Liver (tissue), 9 donors: ENCODE measurements around the gene HMG20A. TPM values are rescaled to one million over a fixed set of nuclear protein-coding genes. Genes with fewer than 3 reads are reported as not detected.
A peak's percentile ranks its signal among the peaks of the same experiment; 100 is the strongest.

Experiments
- DNase-seq: peaks from one replicate; pipeline ENCODE4 v3.0.0-alpha.2; 2017; ENCODE audit warnings: low spot score
- H3K27ac ChIP-seq, 2 donors: one replicate each; pipeline ENCODE4 v1.7.0; 2013; ENCODE audit warnings: inconsistent platforms in 2 of 2, low read length in 2 of 2, control low read depth in 1 of 2, low read depth in 1 of 2, mild to moderate bottlenecking in 1 of 2
- H3K27me3 ChIP-seq, 4 donors: one replicate each; pipeline versions ENCODE4 v1.6.1 to v1.7.0; 2013; ENCODE audit warnings: low read length in 3 of 4, inconsistent platforms in 1 of 4, mild to moderate bottlenecking in 1 of 4, moderate library complexity in 1 of 4; ENCODE audit not compliant: control insufficient read depth in 4 of 4, insufficient read depth in 4 of 4
- H3K36me3 ChIP-seq, 4 donors: one replicate each; pipeline versions ENCODE4 v1.6.1 to v1.7.0; 2013; ENCODE audit warnings: low read length in 3 of 4, mild to moderate bottlenecking in 3 of 4, low read depth in 1 of 4, moderate library complexity in 1 of 4; ENCODE audit not compliant: control insufficient read depth in 4 of 4, insufficient read depth in 3 of 4
- H3K4me1 ChIP-seq, 4 donors: one replicate each; pipeline versions ENCODE4 v1.6.1 to v1.7.0; 2013; ENCODE audit warnings: low read length in 3 of 4, mild to moderate bottlenecking in 3 of 4, moderate library complexity in 1 of 4; ENCODE audit not compliant: control insufficient read depth in 4 of 4, insufficient read depth in 4 of 4
- H3K4me3 ChIP-seq, 3 donors: one replicate each; pipeline versions ENCODE4 v1.6.1 to v1.7.0; 2013; ENCODE audit warnings: low read length in 3 of 3, control low read depth in 1 of 3, low read depth in 1 of 3, mild to moderate bottlenecking in 1 of 3
- H3K9ac ChIP-seq, 2 donors: one replicate each; pipeline ENCODE4 v1.7.0; 2013; ENCODE audit warnings: low read length in 2 of 2, mild to moderate bottlenecking in 2 of 2, moderate library complexity in 2 of 2, control low read depth in 1 of 2, low read depth in 1 of 2
- H3K9me3 ChIP-seq, 4 donors: one replicate each; pipeline versions ENCODE4 v1.6.1 to v1.7.0; 2013; ENCODE audit warnings: low read length in 3 of 4; ENCODE audit not compliant: control insufficient read depth in 4 of 4
- ATF3 ChIP-seq: IDR thresholded peaks from 2 replicates; pipeline ENCODE4 v1.6.1; 2016; ENCODE audit warnings: antibody characterized with exemption
- CTCF ChIP-seq: fragments of 150-350 bp; IDR thresholded peaks from 2 replicates; pipeline ENCODE4 v1.5.1; 2017; ENCODE audit warnings: improper control_type of control experiment, low read depth, low read length; ENCODE audit not compliant: missing input control
- EGR1 ChIP-seq, 2 donors: IDR thresholded peaks; 2 replicates each; pipeline ENCODE4 v1.6.1; 2016 to 2018; ENCODE audit warnings: antibody characterized with exemption in 2 of 2, low read depth in 2 of 2
- FOXA1 ChIP-seq: IDR thresholded peaks from 2 replicates; pipeline ENCODE4 v1.6.1; 2016; ENCODE audit warnings: antibody characterized with exemption
- GABPA ChIP-seq, 2 donors: IDR thresholded peaks in 1 of 2; conservative IDR thresholded peaks in 1 of 2; 2 replicates each; pipeline ENCODE4 v1.6.1; 2016; ENCODE audit warnings: antibody characterized with exemption in 2 of 2, mild to moderate bottlenecking in 1 of 2, moderate library complexity in 1 of 2
- HNF4A ChIP-seq, 2 donors: conservative IDR thresholded peaks; 2 replicates each; pipeline ENCODE4 v1.6.1; 2016; ENCODE audit warnings: antibody characterized with exemption in 2 of 2, mild to moderate bottlenecking in 2 of 2
- HNF4G ChIP-seq: IDR thresholded peaks from 2 replicates; pipeline ENCODE4 v1.6.1; 2016; ENCODE audit warnings: antibody characterized with exemption
- JUND ChIP-seq, 2 donors: IDR thresholded peaks; 2 replicates each; pipeline ENCODE4 v1.6.1; 2016; ENCODE audit warnings: antibody characterized with exemption in 2 of 2
- RAD21 ChIP-seq, 2 donors: IDR thresholded peaks; 2 replicates each; pipeline ENCODE4 v1.6.1; 2016; ENCODE audit warnings: antibody characterized with exemption in 2 of 2, mild to moderate bottlenecking in 2 of 2
- RXRA ChIP-seq, 2 donors: IDR thresholded peaks; 2 replicates each; pipeline ENCODE4 v1.6.1; 2017 to 2018; ENCODE audit warnings: antibody characterized with exemption in 2 of 2, mild to moderate bottlenecking in 1 of 2
- YY1 ChIP-seq: IDR thresholded peaks from 2 replicates; pipeline ENCODE4 v1.6.1; 2016; ENCODE audit warnings: antibody characterized with exemption, mild to moderate bottlenecking
- ZBTB33 ChIP-seq: IDR thresholded peaks from 2 replicates; pipeline ENCODE4 v1.6.1; 2016; ENCODE audit warnings: antibody characterized with exemption
- whole genome bisulfite sequencing: extraction: QIAGEN DNeasy Blood & Tissue Kit; methylation state at CpG from one replicate; pipeline ENCODE4 v1.1.7; 2013; 5-methylcytosine and 5-hydroxymethylcytosine counted together
- polyA plus RNA-seq, 2 donors: library from polyadenylated mRNA; stranded (reverse) in 1 of 2; unstranded in 1 of 2; fragments of 200-250 nt in 1 of 2; fragments of >200 nt in 1 of 2; fragmentation: Nextera tagmentation in 1 of 2; extraction: Ambion mirVana in 1 of 2; gene quantifications; one replicate each; pipeline versions ENCODE4 v1.2.1 to v1.2.3, GENCODE V29; 2013 to 2015
- total RNA-seq, 2 donors: library from RNA; depleted of rRNA; stranded (reverse); fragments of >200 nt; gene quantifications; one replicate each; pipeline ENCODE4 v1.2.3, GENCODE V29; 2014
- TF ChIP-seq, protein P1 (sequence below): IDR thresholded peaks from 2 replicates; pipeline ENCODE4 v1.6.1; 2016; ENCODE audit warnings: antibody characterized with exemption
- donor health status: healthy.
- donor health status: healthy.
- donor health status: healthy.
- donor health status: healthy.
- donor health status: healthy.

Gene HMG20A
- total and polyA plus RNA-seq, 4 donors, result 7.7 to 19.4 (median 13.3) TPM

GRCh38 chr15:77417602-77418001, 3.1 kb upstream of the HMG20A start:
- Histone ChIP-seq H3K27me3 (no peaks in the 10 kb centered on the region), H3K4me1 (peaks cover 0 to 30% (median 10%) of the 10 kb centered on the region in 4 donors), H3K4me3 (no peak overlapping the region), H3K9me3 (no peaks in the 10 kb centered on the region), H3K27ac (no peak overlapping the region), H3K36me3 (no peaks in the 10 kb centered on the region), H3K9ac (no peak overlapping the region)
- WGBS, result 82% methylated on average over 3 of the region's 3 CpGs
- TF ChIP-seq RXRA (IDR thresholded peaks at IDR 0.05) (no peak), JUND (IDR thresholded peaks at IDR 0.05) (no peak), HNF4G (no peak), ATF3 (no peak), RAD21 (IDR thresholded peaks at IDR 0.05) (no peak), ZBTB33 (no peak)
- TF ChIP-seq, protein P1, sequence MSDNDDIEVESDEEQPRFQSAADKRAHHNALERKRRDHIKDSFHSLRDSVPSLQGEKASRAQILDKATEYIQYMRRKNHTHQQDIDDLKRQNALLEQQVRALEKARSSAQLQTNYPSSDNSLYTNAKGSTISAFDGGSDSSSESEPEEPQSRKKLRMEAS, result no peak
- no peak for DNase-seq

DNA sequence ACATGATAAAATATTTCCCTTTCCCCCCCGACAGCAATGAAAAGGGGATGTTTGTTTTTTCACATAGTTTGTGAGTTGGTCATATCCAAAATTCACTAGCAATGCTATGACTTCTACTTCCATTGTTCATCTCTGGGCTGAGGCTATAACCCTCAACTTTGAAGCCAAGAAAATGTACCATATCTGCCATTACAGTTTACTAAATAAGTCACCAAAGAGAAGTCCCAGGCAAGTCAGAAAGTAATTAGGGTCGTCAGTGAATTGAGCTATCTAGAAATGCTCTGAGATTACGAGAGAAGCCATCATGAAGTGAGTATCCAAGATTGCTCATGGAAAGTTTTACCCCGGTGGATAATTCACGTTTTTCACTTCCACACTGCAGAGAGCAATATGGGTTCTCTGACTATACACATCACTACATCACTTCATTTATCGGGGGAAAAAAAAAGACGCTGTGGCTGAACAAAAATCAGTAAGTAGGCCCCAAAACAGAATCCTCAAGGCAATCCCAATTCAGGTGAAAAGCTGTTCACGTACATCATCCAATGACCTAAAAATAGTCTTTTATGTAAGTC, 2.2 kb upstream of the HMG20A start:
- Histone ChIP-seq H3K9me3 (no peaks in the 10 kb centered on the region), H3K4me1 (peaks cover 0 to 30% (median 11%) of the 10 kb centered on the region in 4 donors), H3K27ac (no peak overlapping the region), H3K4me3 (peak overlapping the region in 2 of 3 donors; percentile 86 to 93), H3K27me3 (no peaks in the 10 kb centered on the region), H3K36me3 (no peaks in the 10 kb centered on the region), H3K9ac (peak overlapping the region; percentile 35 to 77)
- no peak for DNase-seq
- 67% methylated on average over 8 of the region's 8 CpGs for WGBS
- TF ChIP-seq GABPA (IDR thresholded peaks at IDR 0.05 in 1 of 2, conservative IDR thresholded peaks at IDR 0.05 in 1 of 2), result no peak
- TF ChIP-seq EGR1 (IDR thresholded peaks at IDR 0.05; ENCODE audit: low read depth in 2 of 2), result no peak

GRCh38 chr15:77418966-77419835, 1.5 kb upstream of the HMG20A start:
- peaks cover 0 to 34% (median 13%) of the 10 kb centered on the region in 4 donors for H3K4me1 ChIP-seq
- peak overlapping the region; percentile 35 to 77 for H3K9ac ChIP-seq
- peak overlapping the region; percentile 76 to 97 for H3K27ac ChIP-seq
- WGBS, result 2% methylated on average over 72 of the region's 72 CpGs
- H3K36me3 ChIP-seq, result no peaks in the 10 kb centered on the region
- no peaks in the 10 kb centered on the region for H3K27me3 ChIP-seq
- peak; percentile 55 for DNase-seq
- H3K9me3 ChIP-seq, result no peaks in the 10 kb centered on the region
- peak overlapping the region; percentile 79 to 93 (median 86) for H3K4me3 ChIP-seq
- no peak for TF ChIP-seq RXRA (IDR thresholded peaks at IDR 0.05)
- TF ChIP-seq JUND (IDR thresholded peaks at IDR 0.05), result no peak
- TF ChIP-seq HNF4A (conservative IDR thresholded peaks at IDR 0.05), result no peak
- no peak for TF ChIP-seq HNF4G
- TF ChIP-seq FOXA1, result no peak
- TF ChIP-seq ZBTB33, result no peak
- no peak for TF ChIP-seq GABPA (IDR thresholded peaks at IDR 0.05 in 1 of 2, conservative IDR thresholded peaks at IDR 0.05 in 1 of 2)
- TF ChIP-seq, protein P1, result no peak
- TF ChIP-seq CTCF, result no peak
- no peak for TF ChIP-seq EGR1 (IDR thresholded peaks at IDR 0.05; ENCODE audit: low read depth in 2 of 2)
- no peak for TF ChIP-seq ATF3
- TF ChIP-seq RAD21 (IDR thresholded peaks at IDR 0.05), result no peak
- no peak for TF ChIP-seq YY1
